ENCODE results near the gene GREB1.

- TF ChIP-seq BHLHE40 (IDR thresholded peaks at IDR 0.05; ENCODE audit: borderline replicate concordance) (no peak), ZNF384 (IDR thresholded peaks at IDR 0.05) (no peak), NFRKB (IDR thresholded peaks at IDR 0.05) (no peak), FOXA1 (IDR thresholded peaks at IDR 0.05) (no peak), L3MBTL2 (conservative IDR thresholded peaks at IDR 0.05) (no peak), HDGF (IDR thresholded peaks at IDR 0.05; ENCODE audit: borderline replicate concordance) (no peak), FOXK2 (IDR thresholded peaks at IDR 0.05) (no peak), SP1 (IDR thresholded peaks at IDR 0.05) (no peak), SUZ12 (IDR thresholded peaks at IDR 0.05) (no peak), LEF1 (IDR thresholded peaks at IDR 0.05; ENCODE audit: borderline replicate concordance) (no peak)
Measured at GRCh38 chr2:11659115-11659475, 125.2 kb downstream of the GREB1 start.

Measured in HEK293T (cell line).